ENCODE data around the gene FBXO39. TPM values are rescaled to one million over a fixed set of nuclear protein-coding genes. Genes with fewer than 3 reads are reported as not detected.
"Not testable (repeated sequence)": the region's sequence is repeated elsewhere in the genome, so short reads cannot be mapped to it uniquely, and the experiment has no call there.

Gene FBXO39
- total RNA-seq, 1 donor from 2014 or later: 0.13 TPM

DNA sequence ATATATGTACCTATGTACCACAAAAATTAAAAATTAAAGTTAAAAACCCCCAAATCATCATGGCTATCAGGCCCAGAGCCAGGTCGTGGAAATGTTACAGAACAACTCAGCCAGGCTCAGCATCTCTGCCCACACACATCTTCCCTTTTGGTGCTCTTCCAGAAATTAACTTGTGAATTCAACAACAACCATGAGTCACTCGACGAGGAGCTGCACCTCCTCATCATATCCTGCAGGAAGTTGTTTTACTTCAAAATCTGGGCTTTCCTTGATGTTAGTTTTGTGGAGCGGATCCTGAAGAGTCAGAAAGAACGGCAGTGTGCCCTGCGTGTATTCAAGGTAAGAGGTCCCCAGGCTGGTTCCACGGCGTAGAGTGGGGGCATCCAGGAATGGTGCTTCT, 10.6 kb downstream of the FBXO39 start:
- DNase-seq (no peak), ATAC-seq (ENCODE audit: poor library complexity) (no peak)
- intact Hi-C loops (cut with DNase I): no loop called here

DNA sequence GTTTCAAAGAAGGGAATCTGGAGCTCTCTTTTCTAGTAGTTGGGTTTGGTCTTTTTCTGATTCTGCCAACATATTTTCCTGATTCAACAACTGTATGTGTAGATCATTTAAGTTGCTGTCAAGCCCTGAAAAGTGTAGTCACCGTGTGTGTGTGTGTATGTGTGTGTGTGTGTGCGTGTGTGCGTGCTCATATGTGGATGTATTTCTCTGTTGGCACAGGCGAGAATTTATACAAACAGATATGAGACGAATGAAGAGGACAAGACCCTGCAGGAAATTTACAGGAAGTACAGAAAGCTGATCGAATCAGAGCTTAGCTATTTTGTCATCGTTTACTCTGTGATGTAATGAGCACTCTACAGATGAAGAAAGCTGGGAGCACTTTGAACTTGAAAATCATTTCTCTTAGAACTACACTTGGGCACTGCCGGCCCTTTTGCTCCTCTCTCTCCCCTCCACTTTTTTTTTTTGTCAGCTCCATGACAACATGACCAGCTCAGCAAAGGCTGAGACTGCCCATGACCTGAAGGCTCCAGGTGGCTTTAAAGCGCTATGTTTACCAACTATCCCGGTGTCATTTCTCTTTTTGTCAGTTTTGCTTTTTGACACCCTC, 11.2 kb downstream of the FBXO39 start:
- DNase-seq (no peak), ATAC-seq (ENCODE audit: poor library complexity) (no peak)
- intact Hi-C loops (cut with DNase I): no loop called here

DNA sequence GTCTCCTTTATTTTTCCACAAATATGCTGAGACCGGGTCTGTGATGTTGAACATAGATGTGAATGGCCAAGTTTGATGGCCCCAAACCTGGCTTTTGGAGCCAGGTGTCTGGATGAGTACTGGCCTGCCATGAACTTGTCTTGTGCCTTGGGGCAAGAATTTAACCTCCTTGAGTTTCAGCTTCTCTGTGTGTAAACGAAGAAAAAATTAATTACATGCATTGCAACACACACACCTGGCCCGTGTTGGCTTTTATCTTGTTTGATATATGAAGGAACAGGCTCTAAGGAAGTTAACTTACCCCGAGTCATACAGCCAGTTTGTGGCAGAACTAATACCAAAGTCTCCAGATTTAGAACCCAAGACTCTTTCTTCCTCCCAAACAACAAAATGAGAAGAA, 13.1 kb downstream of the FBXO39 start:
- intact Hi-C loops (cut with DNase I): no loop called here
- ATAC-seq (ENCODE audit: poor library complexity): no peak
- DNase-seq: no peak

DNA sequence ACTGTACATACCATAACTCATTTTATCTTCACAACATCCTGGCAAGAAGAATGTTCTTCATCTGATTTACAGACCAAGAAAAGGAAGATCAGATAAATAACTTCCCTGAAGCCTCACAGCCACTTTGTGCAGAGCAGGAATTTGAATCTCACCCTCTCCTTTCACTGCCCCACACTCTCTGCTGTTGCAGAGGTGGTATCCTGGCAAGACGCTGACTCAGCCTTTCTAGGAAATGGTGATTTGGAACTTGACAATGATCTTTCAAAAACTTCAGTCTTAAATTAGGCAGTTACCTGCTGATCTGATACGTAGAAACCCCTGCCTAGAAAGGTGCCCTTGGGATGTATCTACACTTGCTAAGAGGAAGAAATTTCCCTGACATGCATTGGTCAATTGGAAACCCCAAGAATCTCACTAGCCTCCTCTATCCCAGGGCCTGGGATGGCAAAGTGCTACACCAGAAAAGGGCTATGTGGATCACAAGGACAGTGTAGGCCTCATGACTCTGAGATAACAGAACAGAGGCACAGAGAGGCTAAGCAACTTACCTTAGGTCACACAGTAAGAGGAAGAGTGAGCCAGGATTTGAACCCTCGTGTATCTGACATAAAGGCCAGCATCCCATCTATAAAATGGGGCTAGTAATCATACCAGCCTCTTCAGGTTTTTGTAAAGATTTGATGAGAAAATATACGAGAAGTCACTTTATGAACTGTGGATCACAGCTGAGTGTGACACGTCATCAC, 17.9 kb downstream of the FBXO39 start:
- DNase-seq (no peak), ATAC-seq (ENCODE audit: poor library complexity) (no peak)
- intact Hi-C loops (cut with DNase I): no loop called here

DNA sequence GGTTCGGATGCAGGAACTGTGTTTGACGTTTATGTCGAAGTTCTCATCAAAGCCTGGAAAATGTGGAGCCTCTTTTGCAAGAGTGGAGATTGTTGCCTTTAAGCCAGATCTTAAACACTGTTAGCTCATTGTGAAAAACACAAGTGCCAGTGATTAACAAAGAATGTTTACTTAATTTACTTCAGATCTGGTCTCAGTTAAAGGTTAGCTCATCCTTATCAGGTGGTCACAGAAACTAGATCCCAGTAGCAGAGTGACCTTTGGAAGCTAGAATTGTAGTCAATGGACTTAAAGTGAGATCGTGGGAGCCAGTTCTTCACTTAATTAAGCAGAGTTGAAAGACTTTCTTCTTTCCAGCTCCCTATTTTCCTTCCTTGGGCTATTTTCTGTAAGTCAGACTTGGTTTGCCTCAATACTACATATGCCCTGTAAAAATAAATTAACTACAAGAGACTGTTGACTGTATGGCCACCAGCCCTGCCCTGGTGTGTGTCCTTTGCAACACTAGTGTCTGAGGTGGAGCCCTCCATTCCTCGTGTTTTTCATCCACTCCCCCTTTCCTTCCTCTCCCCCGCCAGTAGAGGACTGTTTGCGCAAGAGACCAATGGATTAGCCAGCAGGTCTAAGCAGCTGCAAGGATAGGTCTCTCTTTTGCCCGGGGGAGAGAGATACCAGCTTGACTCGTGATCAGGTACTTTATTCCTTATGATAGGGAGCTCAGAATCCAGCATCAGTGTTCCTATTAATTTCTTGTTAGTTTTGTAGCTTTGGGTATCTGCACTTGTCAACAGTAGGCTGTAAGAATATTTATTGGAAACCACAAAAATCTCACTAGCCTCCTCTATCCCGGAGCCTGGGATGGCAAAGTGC, 20.2 kb downstream of the FBXO39 start:
- ATAC-seq (ENCODE audit: poor library complexity) (no peak), DNase-seq (no peak)
- intact Hi-C loops (cut with DNase I): no loop called here

DNA sequence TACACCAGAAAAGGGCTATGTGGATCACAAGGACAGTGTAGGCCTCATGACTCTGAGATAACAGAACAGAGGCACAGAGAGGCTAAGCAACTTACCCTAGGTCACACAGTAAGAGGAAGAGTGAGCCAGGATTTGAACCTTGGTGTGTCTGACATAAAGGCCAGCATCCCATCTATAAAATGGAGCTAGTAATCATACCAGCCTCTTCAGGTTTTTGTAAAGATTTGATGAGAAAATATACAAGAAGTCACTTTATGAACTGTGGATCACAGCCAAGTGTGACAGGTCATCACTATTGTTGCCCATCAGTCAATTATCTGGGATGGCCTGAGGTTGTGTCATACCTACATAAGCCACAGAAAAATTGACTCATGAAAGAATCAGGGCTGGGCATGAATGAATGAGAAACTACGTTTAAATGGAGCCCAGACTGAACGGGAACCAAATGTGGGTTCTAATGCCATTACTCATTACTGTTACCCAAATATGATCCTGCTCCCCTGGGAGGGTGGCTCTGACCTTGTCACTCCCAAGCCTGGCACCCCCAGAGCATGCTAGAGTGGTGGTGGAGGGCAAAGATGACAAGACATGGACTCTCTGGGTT, 21.0 kb downstream of the FBXO39 start:
- ATAC-seq (ENCODE audit: poor library complexity): no peak
- no peak for DNase-seq
- intact Hi-C loops (cut with DNase I): no loop called here

DNA sequence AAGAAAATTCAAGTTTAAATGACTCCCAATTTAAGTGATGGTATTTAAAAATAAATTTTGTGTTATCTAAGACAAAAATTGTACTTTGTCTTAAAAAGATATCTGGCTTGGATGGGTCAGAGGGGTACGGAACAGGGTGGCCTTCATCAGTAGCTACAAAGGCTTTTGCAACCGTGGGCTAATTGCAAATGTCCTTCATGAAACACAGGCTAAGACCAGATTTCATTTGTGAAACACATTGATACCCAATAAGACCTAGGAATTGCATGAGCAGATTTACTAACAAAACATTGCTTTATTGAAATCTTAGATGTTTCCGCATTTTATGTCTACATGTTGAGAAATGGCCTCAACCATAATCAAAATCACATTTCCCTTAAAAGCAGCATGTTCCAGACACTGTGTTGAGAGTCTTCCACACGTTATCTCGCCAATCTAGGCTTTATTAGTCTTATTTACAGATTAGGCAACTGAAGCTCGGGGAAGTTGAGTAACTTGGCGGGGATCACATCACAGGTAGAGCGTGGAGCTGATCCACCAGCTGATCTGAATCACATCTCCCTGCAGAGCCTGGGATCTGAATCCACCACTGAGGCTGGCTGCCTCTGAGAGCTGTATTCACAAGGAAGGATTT, 21.8 kb downstream of the FBXO39 start:
- ATAC-seq (ENCODE audit: poor library complexity): no peak
- intact Hi-C loops (cut with DNase I): no loop called here
- no peak for DNase-seq

DNA sequence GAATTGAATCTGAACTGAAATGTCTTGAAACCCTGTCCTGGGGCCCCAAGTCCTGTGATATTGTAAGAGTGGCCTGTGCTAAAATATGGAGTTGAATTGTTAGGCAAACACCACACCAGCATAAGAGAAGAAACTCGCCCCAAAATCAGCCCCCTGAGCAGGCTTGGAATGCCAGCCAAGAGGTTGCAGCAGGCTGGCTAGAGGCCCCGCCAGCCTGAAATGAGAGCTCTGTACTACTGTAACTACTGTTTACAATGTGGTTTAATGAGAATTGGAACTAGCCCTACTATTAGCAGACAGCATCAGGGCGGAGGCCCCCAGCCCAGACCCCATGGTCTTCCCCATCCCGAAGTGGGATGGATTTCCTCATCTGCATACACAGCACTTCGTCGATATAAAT, 23.7 kb downstream of the FBXO39 start:
- intact Hi-C loops (cut with DNase I): no loop called here
- no peak for ATAC-seq (ENCODE audit: poor library complexity)

DNA sequence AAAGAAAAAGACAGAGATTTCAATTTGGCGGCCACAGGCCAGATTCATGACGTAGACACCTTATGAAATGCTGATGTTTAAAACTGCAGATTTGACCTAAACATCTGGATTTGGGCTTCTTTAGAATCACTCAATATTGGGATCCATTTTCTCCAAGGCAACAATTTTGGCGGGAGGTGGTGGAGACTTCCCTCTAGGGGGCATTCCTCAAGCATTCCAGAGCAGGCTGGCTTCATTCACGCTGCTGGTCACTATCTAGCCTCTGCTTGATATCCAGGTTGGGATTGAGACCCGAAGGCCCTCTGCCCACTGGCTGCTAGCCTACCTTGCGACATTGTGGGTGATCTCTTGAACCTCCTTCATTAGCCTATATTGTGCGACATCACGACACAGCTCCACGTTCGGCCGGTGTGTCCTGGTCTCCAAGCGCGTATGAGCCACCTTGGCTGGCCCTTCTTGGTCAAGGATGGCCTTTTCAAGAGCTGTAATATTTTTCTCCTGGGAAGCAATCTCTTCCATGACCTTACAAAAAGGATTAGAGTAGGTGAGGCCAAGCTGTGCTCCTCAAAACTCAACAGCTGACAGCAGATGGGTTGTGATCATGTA, 24.5 kb downstream of the FBXO39 start:
- ATAC-seq (ENCODE audit: poor library complexity) (no peak), DNase-seq (no peak)
- intact Hi-C loops (cut with DNase I): no loop called here

More for the DNA sequence above, 23.7 kb downstream of the FBXO39 start:
- DNase-seq: no peak

DNA sequence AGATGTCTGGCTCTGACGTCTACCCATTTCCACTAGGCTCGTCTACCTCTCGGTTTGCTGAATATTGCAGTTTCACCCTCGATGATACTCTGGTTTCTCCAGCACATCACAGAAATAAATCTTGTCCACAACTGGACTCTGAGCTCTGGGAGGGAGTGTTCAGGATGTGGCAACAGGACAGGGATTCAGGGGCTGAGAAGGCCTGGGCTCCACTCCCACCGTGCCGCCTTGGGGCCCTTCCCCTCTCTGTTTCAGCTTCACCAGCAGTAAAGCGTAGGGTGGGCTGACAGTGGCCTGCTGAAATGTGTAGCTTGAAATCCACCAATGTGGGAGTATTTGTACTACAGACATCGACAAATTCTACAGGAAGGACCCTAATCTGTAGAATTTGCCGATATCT, 35.5 kb downstream of the FBXO39 start:
- no peak for ATAC-seq (ENCODE audit: poor library complexity)
- intact Hi-C loops (cut with DNase I): no loop called here

DNA sequence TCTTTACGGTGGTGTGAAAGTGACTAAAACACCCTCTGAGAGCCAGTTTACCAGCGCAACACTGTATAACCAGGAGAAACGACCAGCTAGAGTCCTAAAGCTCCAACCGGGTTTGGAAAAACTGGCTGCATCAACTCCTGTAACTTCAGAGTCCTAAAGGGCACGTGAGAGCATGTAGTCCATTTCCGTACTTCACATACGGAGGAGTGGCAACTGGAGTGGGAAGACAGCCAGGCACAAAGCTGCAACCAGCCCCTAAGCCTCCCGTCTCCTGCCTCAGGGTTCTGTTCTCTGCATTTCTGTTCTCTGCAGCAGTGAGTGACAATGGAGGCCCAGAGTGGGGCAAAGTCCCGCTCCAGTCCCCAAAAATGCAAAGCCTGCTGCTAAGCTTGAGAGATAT, 36.3 kb downstream of the FBXO39 start:
- intact Hi-C loops (cut with DNase I): no loop called here
- DNase-seq (no peak), ATAC-seq (ENCODE audit: poor library complexity) (no peak)

More for the DNA sequence above, 35.5 kb downstream of the FBXO39 start:
- no peak for DNase-seq

DNA sequence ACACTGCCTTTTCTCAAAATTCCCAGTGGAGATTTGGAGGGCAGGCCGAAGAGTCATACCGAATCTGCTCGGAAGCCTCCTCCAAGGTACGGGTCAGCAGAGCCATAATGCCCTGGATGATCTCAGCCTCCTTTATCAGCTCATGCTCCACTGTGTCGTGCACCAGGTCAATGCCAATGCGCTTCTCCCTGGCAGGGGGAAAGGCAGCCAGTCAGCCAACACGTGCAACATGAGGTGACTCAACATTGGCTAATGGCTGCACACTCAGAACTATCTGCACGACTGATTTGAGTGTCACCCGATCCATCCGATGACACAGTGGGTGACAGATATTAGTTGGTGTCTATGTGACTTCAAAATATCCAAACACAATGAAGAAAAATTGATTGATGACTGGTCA, 39.8 kb downstream of the FBXO39 start:
- ATAC-seq (ENCODE audit: poor library complexity): no peak
- intact Hi-C loops (cut with DNase I): no loop called here
- no peak for DNase-seq

DNA sequence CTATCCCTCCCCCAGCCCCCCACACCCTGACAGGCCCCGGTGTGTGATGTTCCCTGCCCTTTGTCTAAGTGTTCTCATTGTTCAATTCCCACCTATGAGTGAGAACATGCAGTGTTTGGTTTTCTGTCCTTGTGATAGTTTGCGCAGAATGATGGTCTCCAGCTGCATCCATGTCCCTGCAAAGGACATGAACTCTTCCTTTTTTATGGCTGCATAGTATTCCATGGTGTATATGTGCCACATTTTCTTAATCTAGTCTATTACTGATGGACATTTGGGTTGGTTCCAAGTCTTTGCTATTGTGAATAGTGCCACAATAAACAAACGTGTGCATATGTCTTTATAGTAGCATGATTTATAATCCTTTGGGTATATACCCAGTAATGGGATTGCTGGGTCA, 40.4 kb downstream of the FBXO39 start:
- ATAC-seq (ENCODE audit: poor library complexity); DNase-seq; intact Hi-C loops (cut with DNase I): not testable (repeated sequence)

DNA sequence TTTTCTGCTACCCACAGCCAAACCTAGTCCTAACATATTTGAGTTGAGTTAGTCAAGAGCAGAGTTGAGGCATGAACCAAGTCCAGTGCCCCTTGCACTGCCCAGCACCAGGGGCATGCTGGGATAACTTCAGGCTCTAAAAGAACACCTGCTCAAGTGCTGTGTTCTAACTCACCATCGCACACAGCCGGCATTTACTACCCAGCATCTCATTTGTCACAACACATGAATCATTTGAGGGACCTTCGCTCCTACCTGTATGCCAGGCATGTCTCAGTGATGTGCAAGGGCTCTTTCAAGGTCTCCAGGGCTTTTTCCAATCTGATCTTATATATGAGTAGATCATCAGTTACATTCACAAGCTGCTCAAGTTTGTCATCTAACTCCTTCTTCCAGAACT, 42.9 kb downstream of the FBXO39 start:
- no peak for ATAC-seq (ENCODE audit: poor library complexity)
- intact Hi-C loops (cut with DNase I): no loop called here
- no peak for DNase-seq

DNA sequence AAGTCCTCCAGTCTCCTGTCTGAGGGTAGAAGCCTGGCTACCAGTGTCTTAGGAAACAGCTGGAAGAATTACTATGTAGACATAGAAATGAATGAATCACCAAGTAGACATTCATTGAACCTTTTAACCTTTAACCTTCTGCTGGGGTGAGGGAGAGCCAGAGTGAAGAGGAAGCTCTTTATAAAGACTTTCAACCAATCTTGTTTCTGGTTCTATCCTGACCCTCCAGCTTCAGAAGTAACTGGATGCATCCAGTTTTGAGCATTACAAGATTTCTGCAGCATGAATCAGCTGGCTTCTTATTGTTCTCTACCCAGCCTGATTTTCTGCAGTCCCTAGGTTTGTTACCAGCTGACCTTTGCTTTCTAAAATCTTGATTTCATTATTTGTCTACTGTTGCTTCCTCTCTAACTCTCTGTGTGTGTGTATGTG, 47.0 kb downstream of the FBXO39 start:
- DNase-seq (no peak), ATAC-seq (ENCODE audit: poor library complexity) (no peak)
- intact Hi-C loops (cut with DNase I): no loop called here

DNA sequence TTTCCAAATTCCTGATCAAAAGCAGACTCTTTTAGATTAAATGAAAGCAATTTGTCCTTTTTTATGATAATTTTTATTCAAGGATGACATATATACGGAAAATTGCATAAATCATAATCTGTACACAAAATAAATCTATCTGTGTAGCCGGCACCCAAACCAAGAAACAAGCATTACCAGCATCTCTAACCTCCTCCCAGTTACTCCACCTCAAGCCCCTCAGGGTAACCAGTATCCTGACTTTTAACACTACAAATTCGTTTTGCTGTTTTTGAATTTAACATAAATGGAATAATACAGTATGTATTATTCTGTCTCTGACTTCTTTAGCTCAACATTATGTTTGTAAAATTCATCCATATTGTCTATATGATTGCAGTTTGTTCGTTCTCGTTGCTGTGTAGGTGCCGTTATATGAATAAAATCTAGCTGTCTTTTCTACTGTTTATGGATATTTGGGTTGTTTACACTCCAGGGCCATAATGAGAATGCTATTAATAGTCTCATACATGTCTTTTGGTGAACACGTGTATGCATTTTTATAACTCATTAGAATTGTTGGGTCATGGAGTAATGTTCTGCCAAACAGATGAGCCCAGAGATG, 54.5 kb downstream of the FBXO39 start:
- ATAC-seq (ENCODE audit: poor library complexity): no peak
- intact Hi-C loops (cut with DNase I): no loop called here
- no peak for DNase-seq

DNA sequence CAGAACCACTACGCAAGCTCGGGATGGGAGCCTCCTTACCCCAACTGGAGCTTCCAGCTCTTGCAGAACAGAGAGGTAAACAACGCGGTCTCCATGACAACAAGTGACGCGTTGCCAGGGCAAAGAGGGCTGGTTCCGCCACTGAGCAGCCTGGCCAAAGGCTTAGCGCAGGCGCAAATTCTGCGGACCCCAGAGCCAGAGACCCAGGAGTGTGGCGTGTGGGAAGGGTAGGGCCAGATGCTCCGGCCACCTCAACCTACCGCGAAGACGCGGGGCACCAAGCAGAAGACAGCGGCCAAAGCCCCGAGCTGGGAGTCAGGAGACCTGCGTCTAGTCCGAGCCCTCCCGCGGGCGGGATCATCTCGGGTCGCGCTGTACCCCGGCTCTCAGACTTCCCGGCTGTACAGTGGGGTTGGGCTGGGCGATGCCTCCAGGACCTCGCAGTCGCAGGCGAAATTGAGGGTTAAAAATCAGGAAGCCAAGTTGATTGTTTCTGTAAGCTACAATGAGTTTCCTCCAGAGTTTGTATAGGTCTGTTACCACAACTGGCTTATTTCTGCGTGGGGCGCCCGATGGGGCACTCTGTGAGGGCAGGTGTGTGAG, 55.7 kb downstream of the FBXO39 start, which contains the start of gene TEKT1:
TSS of gene TEKT1 (minus strand) at position 69 of the 603 bp plus-strand sequence. CDS start 1,353 bp downstream, outside the sequence.
- ATAC-seq (ENCODE audit: poor library complexity) (peak; percentile 80), DNase-seq (peak; percentile 83)
- intact Hi-C loops (cut with DNase I): no loop called here
